Activated CD4-positive, alpha-beta T cell treated with anti-CD3 and anti-CD28 coated beads for 36 hours (primary cell): ENCODE measurements around the gene IL17RD. TPM values are rescaled to one million over a fixed set of nuclear protein-coding genes. Genes with fewer than 3 reads are reported as not detected.

Experiments
- ATAC-seq: fragments of 200-7000 bp; cut with Tn5 transposase; one replicate; pipeline ENCODE4 v1.10.0; 2021; ENCODE audit warnings: mild to moderate bottlenecking, moderate library complexity
- CTCF ChIA-PET: fragments of 350-600 bp; sonication (Branson Sonifier 250); formaldehyde crosslinking; loops from one replicate; lab custom pipeline; 2021; ENCODE audit warnings: antibody characterized with exemption; lab: Charles Lee
- POLR2A ChIA-PET: fragments of 350-600 bp; sonication (Branson Sonifier 250); formaldehyde crosslinking; loops from one replicate; lab custom pipeline; 2021; ENCODE audit warnings: antibody characterized with exemption, inconsistent platforms; lab: Charles Lee
- DNase-seq: peaks from one replicate; pipeline ENCODE4 v3.0.0-alpha.2; 2020
- H3K27ac Mint-ChIP-seq: one replicate; pipeline ENCODE4 v1.8.0; 2021; ENCODE audit warnings: mixed read lengths
- H3K27me3 Mint-ChIP-seq: one replicate; pipeline ENCODE4 v1.8.0; 2021; ENCODE audit warnings: mixed read lengths
- H3K36me3 Mint-ChIP-seq: one replicate; pipeline ENCODE4 v1.8.0; 2021; ENCODE audit warnings: low read depth, mixed read lengths
- H3K4me1 Mint-ChIP-seq: one replicate; pipeline ENCODE4 v1.8.0; 2021; ENCODE audit warnings: mixed read lengths
- H3K4me3 Mint-ChIP-seq: one replicate; pipeline ENCODE4 v1.8.0; 2021; ENCODE audit warnings: mild to moderate bottlenecking, moderate library complexity, mixed read lengths
- H3K9me3 Mint-ChIP-seq: one replicate; pipeline ENCODE4 v1.8.0; 2021; ENCODE audit warnings: low read depth, mixed read lengths
- intact Hi-C, 2 experiments: fragments of 100-400 bp; cut with DNase I in 1 of 2; cut with micrococcal nuclease in 1 of 2; formaldehyde crosslinking; loops; one replicate each; pipeline versions ENCODE4 v1.14.2 to v1.15.1; 2022 to 2024; cut with DNase I, micrococcal nuclease
- total RNA-seq, 2 experiments: library from RNA; stranded (reverse); gene quantifications; one replicate each; pipeline ENCODE4 v1.2.3, GENCODE V29; 2021

Gene IL17RD
- total RNA-seq, 2 experiments from 2014 or later: 0.05 to 0.18 TPM

DNA sequence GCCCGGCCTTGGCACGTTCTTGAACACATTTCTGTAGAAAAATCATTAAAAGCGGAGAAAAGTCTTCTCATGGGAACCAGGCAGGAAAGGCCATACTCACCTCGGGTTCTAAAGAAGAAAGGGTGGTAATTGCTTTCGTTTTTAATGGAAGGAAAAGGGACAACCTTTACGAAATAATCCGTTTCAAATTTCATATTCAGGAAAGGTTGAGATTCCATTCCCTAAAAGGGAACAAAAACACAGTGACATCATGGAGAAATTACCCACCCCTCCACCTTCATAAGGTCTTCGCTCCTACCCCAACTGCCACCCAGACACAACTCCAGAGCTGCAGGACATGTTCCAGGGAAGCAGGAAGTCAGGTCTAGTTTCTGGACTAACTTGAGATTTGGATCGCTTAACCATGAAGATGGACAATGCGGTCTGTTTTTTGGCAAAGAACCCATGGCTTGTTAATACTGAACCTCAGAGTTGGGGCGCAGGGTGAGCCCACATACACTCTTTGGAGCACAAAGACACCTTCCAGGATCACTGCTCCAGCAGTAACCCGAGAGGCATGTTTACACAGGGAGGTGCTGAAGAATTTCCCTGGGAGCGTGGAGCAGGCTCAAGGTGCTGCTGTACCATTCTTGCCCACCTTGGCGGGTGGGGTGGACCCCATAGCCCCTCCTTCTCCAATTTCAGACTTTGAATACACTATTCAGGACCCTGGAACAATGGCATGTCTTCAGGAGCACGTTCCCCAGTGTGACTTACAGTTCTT is 55.5 kb downstream of the IL17RD start:
- DNase-seq (no peak), ATAC-seq (no peak)
- Mint-ChIP-seq H3K4me1 (no peaks in the 10 kb centered on the region), H3K27me3 (no peaks in the 10 kb centered on the region), H3K36me3 (no peaks in the 10 kb centered on the region), H3K9me3 (no peaks in the 10 kb centered on the region), H3K27ac (no peak overlapping the region), H3K4me3 (no peak overlapping the region)
- intact Hi-C loops: no loop called here
- POLR2A ChIA-PET: no interaction called here
- CTCF ChIA-PET: interaction anchor here (1.6 kb wide), 1 partner anchor 287 kb away, joined by 3 read pairs; no protein-coding TSS in a partner anchor

DNA sequence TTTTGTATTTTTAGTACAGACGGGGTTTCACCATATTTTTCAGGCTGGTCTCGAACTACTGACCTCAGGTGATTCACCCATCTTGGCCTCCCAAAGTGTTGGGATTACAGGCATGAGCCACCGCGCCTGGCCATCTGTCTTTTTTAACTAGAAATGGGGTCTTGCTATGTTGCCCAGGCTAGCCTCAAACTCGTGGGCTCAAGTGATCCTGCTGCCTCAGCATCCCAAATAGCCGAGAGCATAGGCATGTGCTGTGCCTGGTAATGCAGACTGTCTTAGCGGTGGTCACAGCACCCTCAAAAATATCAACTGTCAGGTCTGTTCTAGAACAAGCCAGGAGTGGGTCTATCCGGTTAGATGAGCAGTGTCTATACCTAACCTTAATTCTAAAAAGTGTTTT is 56.5 kb downstream of the IL17RD start:
- intact Hi-C loops: no loop called here
- ATAC-seq: no peak
- no peaks in the 10 kb centered on the region for H3K27me3 Mint-ChIP-seq
- no peak for DNase-seq
- no peak overlapping the region for H3K27ac Mint-ChIP-seq
- POLR2A ChIA-PET: no interaction called here
- no peaks in the 10 kb centered on the region for H3K36me3 Mint-ChIP-seq
- CTCF ChIA-PET: interaction anchor here (1.3 kb wide), 1 partner anchor 9 kb away, joined by 3 read pairs; no protein-coding TSS in a partner anchor
- H3K4me3 Mint-ChIP-seq: no peak overlapping the region
- no peaks in the 10 kb centered on the region for H3K4me1 Mint-ChIP-seq
- no peaks in the 10 kb centered on the region for H3K9me3 Mint-ChIP-seq

DNA sequence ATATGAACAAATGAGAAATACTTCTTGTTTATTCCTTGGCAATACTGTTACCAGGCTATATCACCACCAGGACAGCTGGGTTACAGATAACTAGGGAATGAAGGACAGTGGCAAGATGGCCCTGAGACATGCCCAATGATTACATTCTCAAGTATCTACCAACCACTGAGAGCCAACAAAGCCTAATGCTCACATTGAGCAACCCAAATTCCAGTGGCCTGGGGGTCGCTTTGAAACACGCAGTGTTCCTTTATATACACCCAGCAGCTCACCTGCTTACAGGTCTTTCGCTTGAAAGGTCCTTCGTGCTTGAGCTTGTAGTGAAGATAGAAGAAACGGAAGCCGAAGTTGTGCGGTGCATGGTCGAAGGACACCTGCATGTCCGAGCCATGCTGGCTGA is 59.6 kb downstream of the IL17RD start:
- DNase-seq (no peak), ATAC-seq (no peak)
- H3K36me3 Mint-ChIP-seq: no peaks in the 10 kb centered on the region
- ChIA-PET CTCF (no interaction called here), POLR2A (no interaction called here)
- intact Hi-C loops: no loop called here
- H3K4me1 Mint-ChIP-seq: no peaks in the 10 kb centered on the region
- H3K9me3 Mint-ChIP-seq: no peaks in the 10 kb centered on the region
- H3K27ac Mint-ChIP-seq: no peak overlapping the region
- H3K27me3 Mint-ChIP-seq: no peaks in the 10 kb centered on the region
- H3K4me3 Mint-ChIP-seq: no peak overlapping the region

DNA sequence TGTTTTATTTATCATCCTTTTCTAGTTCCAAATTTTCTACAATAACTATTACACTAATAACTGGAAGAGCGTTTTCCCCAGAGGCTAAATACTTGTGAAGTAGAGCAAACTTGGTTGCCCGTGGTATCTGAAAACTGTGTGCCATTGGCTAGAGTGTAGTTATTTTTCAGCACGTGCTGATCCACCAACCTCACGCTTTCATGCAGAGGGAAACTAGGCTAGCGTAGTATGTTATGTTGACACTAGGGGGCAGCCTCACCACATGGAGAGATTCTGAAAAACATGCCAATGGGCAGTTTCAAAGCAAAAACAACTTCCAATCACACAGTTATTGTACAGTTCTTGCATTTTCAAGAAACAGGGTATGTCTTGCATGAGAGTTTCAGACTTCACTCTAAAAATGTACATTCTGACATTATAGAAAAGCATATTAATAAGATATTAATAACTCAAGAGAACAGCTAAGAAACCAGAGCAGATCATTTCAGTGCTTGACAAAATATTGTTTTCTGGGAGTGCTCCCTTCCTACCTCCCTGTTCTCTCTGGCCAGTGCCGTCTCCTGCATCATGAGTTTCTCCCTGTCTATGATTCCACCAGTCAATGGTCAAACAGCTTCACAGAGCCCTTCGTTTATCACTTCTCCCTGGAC is 65.0 kb downstream of the IL17RD start:
- intact Hi-C loops: loop anchor here (1.0 to 5.0 kb wide), 3 partner anchors 57 to 295 kb away; no protein-coding TSS in a partner anchor
- Mint-ChIP-seq H3K9me3 (no peaks in the 10 kb centered on the region), H3K4me3 (no peak overlapping the region), H3K27me3 (peaks cover 2% of the 10 kb centered on the region), H3K27ac (no peak overlapping the region), H3K36me3 (no peaks in the 10 kb centered on the region), H3K4me1 (peaks cover 3% of the 10 kb centered on the region)
- DNase-seq (peak; percentile 81), ATAC-seq (peak; percentile 94)
- POLR2A ChIA-PET: no interaction called here
- CTCF ChIA-PET: interaction anchor here (0.6 to 4.1 kb wide), 25 partner anchors 8 to 885 kb away, joined by 3 to 18 read pairs (median 4); no protein-coding TSS in a partner anchor

DNA sequence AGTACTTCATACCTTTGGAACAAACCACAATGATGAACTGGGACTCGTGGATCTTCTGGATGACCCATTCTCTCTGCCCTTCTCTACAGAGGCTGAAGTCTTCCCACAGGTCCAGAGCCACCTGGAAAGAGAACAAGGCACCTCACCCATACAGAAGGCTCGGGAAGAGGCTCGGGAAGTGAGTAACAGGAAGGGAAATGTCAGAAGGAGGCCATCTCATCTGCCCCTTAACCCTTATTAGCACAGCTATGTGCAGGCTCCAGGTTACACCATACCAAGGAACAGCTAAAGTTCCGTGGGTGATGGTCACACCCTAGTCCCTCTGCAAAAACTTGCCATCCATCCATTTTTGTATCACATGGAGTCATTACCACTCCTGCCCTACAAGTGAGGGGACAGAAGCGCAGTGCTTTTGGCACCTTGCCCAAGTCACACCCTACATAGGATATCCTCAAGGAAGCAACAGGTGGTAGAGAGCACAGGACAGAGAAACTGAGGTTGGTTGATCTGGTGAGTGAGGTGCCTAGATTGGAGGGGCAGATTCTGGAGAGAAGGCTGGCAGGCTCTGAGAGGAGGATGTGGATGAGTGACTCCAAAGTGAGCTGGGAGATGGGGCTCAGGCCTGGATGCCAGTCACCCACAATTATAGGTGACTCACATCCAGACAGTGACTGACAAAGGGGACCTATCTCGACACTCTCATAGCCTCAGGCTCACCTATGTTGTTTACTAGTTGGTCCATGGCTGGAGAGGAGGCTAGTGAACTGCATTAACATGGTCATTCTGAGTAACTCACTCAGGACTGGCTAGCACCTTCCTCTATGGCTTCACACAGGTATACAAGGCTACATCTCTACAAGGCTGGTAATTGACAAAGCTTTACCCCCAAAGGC is 66.5 kb downstream of the IL17RD start:
- H3K36me3 Mint-ChIP-seq: no peaks in the 10 kb centered on the region
- ATAC-seq (peak; percentile 42), DNase-seq (no peak)
- H3K4me1 Mint-ChIP-seq: peaks cover 3% of the 10 kb centered on the region
- H3K9me3 Mint-ChIP-seq: no peaks in the 10 kb centered on the region
- intact Hi-C loops: no loop called here
- ChIA-PET POLR2A (interaction anchor here (0.6 kb wide), 1 partner anchor 414 kb away, joined by 4 read pairs; no protein-coding TSS in a partner anchor), CTCF (interaction anchor here (0.9 to 4.1 kb wide), 5 partner anchors 9 to 455 kb away, joined by 3 to 18 read pairs (median 3); no protein-coding TSS in a partner anchor)
- no peak overlapping the region for H3K27ac Mint-ChIP-seq
- peaks cover 2% of the 10 kb centered on the region for H3K27me3 Mint-ChIP-seq
- no peak overlapping the region for H3K4me3 Mint-ChIP-seq

DNA sequence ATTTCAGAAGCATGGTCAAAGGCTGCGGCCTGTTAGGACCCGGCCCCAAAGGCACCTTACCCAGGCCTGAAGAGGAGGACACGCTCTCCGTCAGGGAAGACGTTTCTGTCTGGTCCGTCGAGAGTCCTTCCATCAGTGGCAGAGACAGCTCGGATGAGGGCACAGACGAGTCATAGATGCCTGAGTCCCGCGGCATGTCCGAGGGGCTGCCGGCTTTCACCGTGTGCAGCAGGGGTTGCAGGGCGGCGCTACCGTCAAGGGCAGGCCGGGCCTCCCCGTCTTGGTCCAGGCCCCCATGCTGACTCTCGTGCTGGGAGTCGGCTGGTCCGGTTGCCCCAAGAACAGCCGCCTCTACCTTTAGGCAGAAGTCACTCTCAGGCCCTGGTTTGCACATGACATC is 67.6 kb downstream of the IL17RD start:
- no peak overlapping the region for H3K27ac Mint-ChIP-seq
- H3K27me3 Mint-ChIP-seq: peaks cover 2% of the 10 kb centered on the region
- DNase-seq (no peak), ATAC-seq (no peak)
- H3K36me3 Mint-ChIP-seq: no peaks in the 10 kb centered on the region
- H3K4me1 Mint-ChIP-seq: peaks cover 3% of the 10 kb centered on the region
- no peak overlapping the region for H3K4me3 Mint-ChIP-seq
- intact Hi-C loops: no loop called here
- no peaks in the 10 kb centered on the region for H3K9me3 Mint-ChIP-seq
- CTCF ChIA-PET: interaction anchor here (1.7 kb wide), 1 partner anchor 456 kb away, joined by 3 read pairs; no protein-coding TSS in a partner anchor
- POLR2A ChIA-PET: no interaction called here

DNA sequence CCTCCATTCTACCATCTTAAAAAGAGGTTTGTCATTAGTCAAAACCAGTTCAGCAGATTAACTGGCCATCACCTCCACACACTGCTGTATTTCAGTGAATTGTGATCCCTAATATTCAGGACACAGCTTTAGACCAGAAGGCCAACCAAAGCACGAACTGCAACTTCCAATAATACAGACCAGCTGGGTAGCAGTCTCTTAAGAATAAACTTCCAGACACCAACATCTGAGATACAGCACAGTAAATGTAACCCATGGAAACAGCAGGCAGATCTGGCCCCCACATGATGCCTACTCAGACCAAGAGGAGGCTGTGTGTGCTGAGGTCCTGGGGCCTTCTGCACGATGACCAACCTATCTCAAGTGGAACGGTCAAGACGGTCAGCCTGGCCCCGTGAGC is 69.8 kb downstream of the IL17RD start:
- POLR2A ChIA-PET: no interaction called here
- no peak overlapping the region for H3K27ac Mint-ChIP-seq
- peaks cover 3% of the 10 kb centered on the region for H3K4me1 Mint-ChIP-seq
- DNase-seq (no peak), ATAC-seq (no peak)
- peaks cover 5% of the 10 kb centered on the region for H3K27me3 Mint-ChIP-seq
- no peaks in the 10 kb centered on the region for H3K36me3 Mint-ChIP-seq
- no peak overlapping the region for H3K4me3 Mint-ChIP-seq
- intact Hi-C loops: no loop called here
- H3K9me3 Mint-ChIP-seq: no peaks in the 10 kb centered on the region
- CTCF ChIA-PET: no interaction called here

DNA sequence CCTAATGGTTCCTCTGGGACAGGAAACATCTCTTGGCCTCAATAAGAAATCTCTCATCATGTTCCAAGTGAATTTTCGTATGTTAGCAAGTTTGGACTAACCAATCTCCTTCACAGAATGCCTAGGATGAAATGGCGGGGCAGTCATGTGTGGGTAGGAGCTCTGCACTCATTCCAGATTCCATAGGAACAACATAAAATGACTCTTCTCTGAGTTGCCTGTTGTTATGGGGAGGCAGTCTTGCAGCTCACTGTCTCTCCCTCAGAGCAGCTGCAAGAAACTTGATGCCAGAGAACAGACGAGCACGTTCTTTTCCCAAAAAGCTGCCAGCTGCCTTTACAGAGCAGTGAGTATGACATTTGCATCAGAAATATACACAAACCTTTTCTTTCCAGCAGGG is 70.6 kb downstream of the IL17RD start:
- intact Hi-C loops: no loop called here
- Mint-ChIP-seq H3K4me3 (no peak overlapping the region), H3K9me3 (no peaks in the 10 kb centered on the region), H3K36me3 (no peaks in the 10 kb centered on the region), H3K4me1 (no peaks in the 10 kb centered on the region), H3K27me3 (peaks cover 7% of the 10 kb centered on the region), H3K27ac (no peak overlapping the region)
- CTCF ChIA-PET: interaction anchor here (0.5 kb wide), 1 partner anchor 1519 kb away, joined by 3 read pairs; no protein-coding TSS in a partner anchor
- POLR2A ChIA-PET: interaction anchor here (0.5 kb wide), 1 partner anchor 271 kb away, joined by 3 read pairs; no protein-coding TSS in a partner anchor
- ATAC-seq (no peak), DNase-seq (no peak)

DNA sequence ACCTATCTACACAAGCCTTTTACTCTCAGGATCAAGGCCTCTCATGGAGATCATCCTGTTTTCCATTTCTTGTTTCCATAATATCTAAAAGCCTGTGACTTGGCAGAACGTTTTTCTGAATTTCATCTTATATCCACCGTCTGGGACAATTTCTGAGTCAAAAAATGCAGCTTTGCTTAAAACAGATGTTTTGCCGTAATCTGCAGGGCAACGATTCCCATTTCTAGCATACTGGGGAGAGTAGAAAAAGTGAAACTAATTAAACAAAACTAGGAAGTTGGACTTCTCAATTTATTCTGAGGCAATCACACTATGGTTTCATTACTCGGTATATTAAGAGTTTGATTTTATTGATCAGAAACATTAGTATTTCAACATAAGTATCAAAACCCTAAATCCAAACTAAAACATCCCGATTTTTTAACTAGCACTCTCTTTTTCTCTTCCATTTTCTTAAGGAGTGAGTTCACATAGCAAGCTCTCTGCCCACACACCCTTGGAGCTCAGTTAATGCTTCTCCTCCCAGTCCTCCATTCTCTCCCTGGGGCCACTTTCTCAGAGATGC is 71.1 kb downstream of the IL17RD start:
- Mint-ChIP-seq H3K4me3 (no peak overlapping the region), H3K27me3 (peaks cover 7% of the 10 kb centered on the region), H3K9me3 (no peaks in the 10 kb centered on the region), H3K27ac (no peak overlapping the region), H3K4me1 (no peaks in the 10 kb centered on the region), H3K36me3 (no peaks in the 10 kb centered on the region)
- ATAC-seq (no peak), DNase-seq (no peak)
- ChIA-PET CTCF (no interaction called here), POLR2A (interaction anchor here (0.5 kb wide), 1 partner anchor 270 kb away, joined by 3 read pairs; no protein-coding TSS in a partner anchor)
- intact Hi-C loops: no loop called here

DNA sequence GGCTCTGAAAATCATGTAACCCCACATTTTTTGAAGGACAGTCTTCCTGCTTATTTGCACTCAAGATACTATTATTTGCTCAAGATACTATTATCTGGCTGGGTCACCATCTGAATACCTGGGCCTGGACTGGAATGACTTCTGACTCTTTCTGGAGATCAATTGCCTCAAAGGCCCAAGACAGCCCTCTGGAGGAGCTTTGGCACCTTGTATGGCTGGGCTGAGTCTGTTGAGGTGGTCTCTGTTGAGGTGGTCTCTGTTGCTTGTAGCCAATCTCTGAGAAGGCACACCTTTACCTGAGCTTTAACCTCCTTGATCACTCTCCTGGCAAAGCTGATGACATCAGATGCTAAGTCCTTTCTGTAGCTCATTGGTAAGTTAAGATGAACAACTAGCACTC is 71.7 kb downstream of the IL17RD start:
- POLR2A ChIA-PET: no interaction called here
- no peaks in the 10 kb centered on the region for H3K36me3 Mint-ChIP-seq
- no peaks in the 10 kb centered on the region for H3K9me3 Mint-ChIP-seq
- H3K4me1 Mint-ChIP-seq: no peaks in the 10 kb centered on the region
- CTCF ChIA-PET: no interaction called here
- no peak for DNase-seq
- intact Hi-C loops: no loop called here
- no peak for ATAC-seq
- no peak overlapping the region for H3K27ac Mint-ChIP-seq
- H3K27me3 Mint-ChIP-seq: peaks cover 7% of the 10 kb centered on the region
- H3K4me3 Mint-ChIP-seq: no peak overlapping the region
